Glutamatergic neuron (in vitro differentiated cells): Measurements from ENCODE around the gene OR2AJ1. TPM values are rescaled to one million over a fixed set of nuclear protein-coding genes. Genes with fewer than 3 reads are reported as not detected.

Source experiments
- DNase-seq: peaks from one replicate; pipeline ENCODE4 v3.0.0; 2022
- H3K27ac Mint-ChIP-seq: one replicate; pipeline ENCODE4 v1.8.0; 2020; ENCODE audit warnings: mild to moderate bottlenecking, mixed read lengths, inconsistent platforms; ENCODE audit not compliant: unreplicated experiment
- H3K27me3 Mint-ChIP-seq: one replicate; pipeline ENCODE4 v1.8.0; 2020; ENCODE audit warnings: mild to moderate bottlenecking, moderate library complexity, mixed read lengths, inconsistent platforms; ENCODE audit not compliant: unreplicated experiment
- H3K36me3 Mint-ChIP-seq: one replicate; pipeline ENCODE4 v1.8.0; 2020; ENCODE audit warnings: mild to moderate bottlenecking, mixed read lengths, inconsistent platforms; ENCODE audit not compliant: unreplicated experiment
- H3K4me1 Mint-ChIP-seq: one replicate; pipeline ENCODE4 v1.8.0; 2020; ENCODE audit warnings: mild to moderate bottlenecking, low read depth, mixed read lengths, inconsistent platforms; ENCODE audit not compliant: unreplicated experiment
- H3K4me3 Mint-ChIP-seq: one replicate; pipeline ENCODE4 v1.8.0; 2020; ENCODE audit warnings: mild to moderate bottlenecking, mixed read lengths, inconsistent platforms; ENCODE audit not compliant: unreplicated experiment
- H3K9me3 Mint-ChIP-seq: one replicate; pipeline ENCODE4 v1.8.0; 2020; ENCODE audit warnings: mild to moderate bottlenecking, moderate library complexity, mixed read lengths, inconsistent platforms; ENCODE audit not compliant: unreplicated experiment
- total RNA-seq: library from RNA; stranded (reverse); fragmentation: NEBNext Ultra II Directional; extraction: Animal tissue kit (Norgen Biotek cat#: 25700); gene quantifications from one replicate; pipeline ENCODE4 v1.2.1, GENCODE V29; 2021; ENCODE audit not compliant: unreplicated experiment
- TF ChIP-seq, protein P1 (sequence below): fragments of 200-600 bp; sonication (generic); IDR thresholded peaks from one replicate; pipeline ENCODE4 v1.5.0; 2021; ENCODE audit not compliant: partially characterized antibody, unreplicated experiment

OR2AJ1 gene
- total RNA-seq, 1 donor from 2014 or later = not detected

DNA sequence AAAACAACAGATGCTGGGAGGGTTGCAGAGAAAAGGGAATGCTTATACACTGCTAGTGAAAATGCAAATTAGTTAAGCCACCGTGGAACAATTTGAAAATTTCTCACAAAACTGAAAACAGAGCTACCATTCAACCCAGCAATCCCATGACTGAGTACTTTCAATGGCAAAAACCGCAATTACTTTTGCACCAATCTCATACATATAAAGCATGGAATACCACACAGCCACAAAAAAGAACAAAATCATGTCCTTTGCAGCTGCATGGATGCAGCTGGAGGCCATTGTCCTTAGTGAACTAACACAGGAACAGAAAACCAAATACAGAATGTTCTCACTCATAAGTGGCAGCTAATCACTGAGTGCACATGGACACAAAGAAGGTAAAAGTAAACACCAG lies 10.9 kb upstream of the OR2AJ1 start:
- Mint-ChIP-seq H3K27me3 (no peaks in the 10 kb centered on the region), H3K4me1 (no peaks in the 10 kb centered on the region), H3K4me3 (no peak overlapping the region), H3K9me3 (no peaks in the 10 kb centered on the region), H3K36me3 (no peaks in the 10 kb centered on the region), H3K27ac (no peak overlapping the region)
- DNase-seq = no peak
- TF ChIP-seq, protein P1, sequence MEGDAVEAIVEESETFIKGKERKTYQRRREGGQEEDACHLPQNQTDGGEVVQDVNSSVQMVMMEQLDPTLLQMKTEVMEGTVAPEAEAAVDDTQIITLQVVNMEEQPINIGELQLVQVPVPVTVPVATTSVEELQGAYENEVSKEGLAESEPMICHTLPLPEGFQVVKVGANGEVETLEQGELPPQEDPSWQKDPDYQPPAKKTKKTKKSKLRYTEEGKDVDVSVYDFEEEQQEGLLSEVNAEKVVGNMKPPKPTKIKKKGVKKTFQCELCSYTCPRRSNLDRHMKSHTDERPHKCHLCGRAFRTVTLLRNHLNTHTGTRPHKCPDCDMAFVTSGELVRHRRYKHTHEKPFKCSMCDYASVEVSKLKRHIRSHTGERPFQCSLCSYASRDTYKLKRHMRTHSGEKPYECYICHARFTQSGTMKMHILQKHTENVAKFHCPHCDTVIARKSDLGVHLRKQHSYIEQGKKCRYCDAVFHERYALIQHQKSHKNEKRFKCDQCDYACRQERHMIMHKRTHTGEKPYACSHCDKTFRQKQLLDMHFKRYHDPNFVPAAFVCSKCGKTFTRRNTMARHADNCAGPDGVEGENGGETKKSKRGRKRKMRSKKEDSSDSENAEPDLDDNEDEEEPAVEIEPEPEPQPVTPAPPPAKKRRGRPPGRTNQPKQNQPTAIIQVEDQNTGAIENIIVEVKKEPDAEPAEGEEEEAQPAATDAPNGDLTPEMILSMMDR = no peak

GRCh38 chr1:247914941-247915662 lies 9.6 kb upstream of the OR2AJ1 start:
- Mint-ChIP-seq H3K27me3 (no peaks in the 10 kb centered on the region), H3K36me3 (no peaks in the 10 kb centered on the region), H3K27ac (no peak overlapping the region), H3K4me1 (no peaks in the 10 kb centered on the region), H3K4me3 (no peak overlapping the region), H3K9me3 (no peaks in the 10 kb centered on the region)
- TF ChIP-seq, protein P1 = no peak
- no peak for DNase-seq

DNA sequence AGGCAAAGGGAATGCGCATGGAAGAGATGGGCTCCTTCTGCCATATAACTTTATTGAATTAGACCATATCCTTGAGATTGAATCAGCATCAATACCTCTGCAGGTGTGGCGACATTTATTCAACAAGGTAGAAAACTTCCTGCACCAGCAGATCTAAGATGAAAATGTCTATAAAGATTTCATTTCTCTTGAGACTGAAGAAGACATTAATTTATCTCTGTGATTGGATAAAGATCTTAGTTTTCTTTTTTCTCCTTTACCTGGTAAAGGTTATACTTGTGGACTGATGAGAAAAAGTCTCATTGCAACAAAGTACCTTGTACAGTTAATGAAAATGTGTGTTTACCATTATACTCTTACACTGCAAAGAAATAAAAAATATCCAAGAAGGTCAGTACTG lies 4.7 kb upstream of the OR2AJ1 start, which contains the start of gene OR2T8:
Gene OR2T8, plus strand, starts transcription at position 301 of the 400 bp plus-strand sequence. CDS start 766 bp downstream, outside the sequence.
- Mint-ChIP-seq H3K36me3 (no peaks in the 10 kb centered on the region), H3K4me3 (no peak within 1 kb of the TSS), H3K27me3 (no peaks in the 10 kb centered on the region), H3K4me1 (no peaks in the 10 kb centered on the region), H3K27ac (no peak within 1 kb of the TSS), H3K9me3 (no peaks in the 10 kb centered on the region)
- TF ChIP-seq, protein P1 = no peak
- no peak for DNase-seq

- TF ChIP-seq, protein P1 = no peak
- Mint-ChIP-seq H3K36me3 (no peaks in the 10 kb centered on the region), H3K27me3 (no peaks in the 10 kb centered on the region), H3K9me3 (no peaks in the 10 kb centered on the region), H3K4me3 (no peak overlapping the region), H3K4me1 (no peaks in the 10 kb centered on the region), H3K27ac (no peak overlapping the region)
- DNase-seq = no peak
Observed at GRCh38 chr1:247923941-247924340, 748 bp upstream of the OR2AJ1 start.

- no peak overlapping the region for H3K27ac Mint-ChIP-seq
- TF ChIP-seq, protein P1 = no peak
- no peak overlapping the region for H3K4me3 Mint-ChIP-seq
- peaks cover 6% of the 10 kb centered on the region for H3K36me3 Mint-ChIP-seq
- peaks cover 7% of the 10 kb centered on the region for H3K9me3 Mint-ChIP-seq
- DNase-seq = no peak
- no peaks in the 10 kb centered on the region for H3K27me3 Mint-ChIP-seq
- H3K4me1 Mint-ChIP-seq = no peaks in the 10 kb centered on the region
Observed at GRCh38 chr1:247933989-247934388, 9.3 kb downstream of the OR2AJ1 start.
